Upper lobe of left lung (tissue), 6 donors: ENCODE measurements around the gene CASR. TPM values are rescaled to one million over a fixed set of nuclear protein-coding genes. Genes with fewer than 3 reads are reported as not detected.
A peak's percentile ranks its signal among the peaks of the same experiment; 100 is the strongest.
"Not testable (repeated sequence)": the region's sequence is repeated elsewhere in the genome, so short reads cannot be mapped to it uniquely, and the experiment has no call there.

Experiments
- ATAC-seq, 2 donors: fragments of 200-7000 bp; cut with Tn5 transposase; one replicate each; pipeline ENCODE4 v1.9.1; 2022; ENCODE audit warnings: mild to moderate bottlenecking in 2 of 2, moderate library complexity in 2 of 2; ENCODE audit not compliant: low FRiP score in 2 of 2
- DNase-seq, 2 donors: peaks; one replicate each; pipeline ENCODE4 v3.0.0-alpha.2; 2019 to 2020
- H3K27ac ChIP-seq, 4 donors: fragments of 200-600 bp; sonication (generic); one replicate each; pipeline ENCODE4 v1.5.1; 2016 to 2019
- H3K27me3 ChIP-seq, 4 donors: fragments of 200-600 bp; sonication (generic); one replicate each; pipeline ENCODE4 v1.5.1; 2017 to 2019
- H3K36me3 ChIP-seq, 4 donors: fragments of 200-600 bp; sonication (generic); one replicate each; pipeline ENCODE4 v1.5.1; 2016 to 2019
- H3K4me1 ChIP-seq, 4 donors: fragments of 200-600 bp; sonication (generic); one replicate each; pipeline ENCODE4 v1.5.1; 2018 to 2019
- H3K4me3 ChIP-seq, 4 donors: fragments of 200-600 bp; sonication (generic); one replicate each; pipeline ENCODE4 v1.5.1; 2017 to 2019; ENCODE audit warnings: mild to moderate bottlenecking in 2 of 4, moderate library complexity in 1 of 4
- H3K9me3 ChIP-seq, 4 donors: fragments of 200-600 bp; sonication (generic); one replicate each; pipeline ENCODE4 v1.5.1; 2018 to 2019
- EP300 ChIP-seq, 4 donors: sonication (generic); formaldehyde crosslinking; IDR thresholded peaks; one replicate each; pipeline ENCODE4 v1.5.1; 2017; ENCODE audit warnings: antibody characterized with exemption in 4 of 4, control low read depth in 2 of 4
- POLR2A ChIP-seq, 4 donors: fragments of 450-650 bp; IDR thresholded peaks; one replicate each; pipeline ENCODE4 v1.5.1; 2016 to 2017; ENCODE audit warnings: antibody characterized with exemption in 4 of 4, mild to moderate bottlenecking in 2 of 4
- POLR2AphosphoS5 ChIP-seq, 2 donors: sonication (generic); formaldehyde crosslinking; IDR thresholded peaks; one replicate each; pipeline ENCODE4 v1.5.1; 2017; ENCODE audit warnings: antibody characterized with exemption in 2 of 2
- WGBS, 2 donors: methylation state at CpG; one replicate each; pipeline ENCODE4 v1.1.5; 2017 to 2018; 5-methylcytosine and 5-hydroxymethylcytosine counted together
- total RNA-seq, 6 donors: library from RNA; depleted of rRNA in 4 of 6; stranded (reverse); fragments of >200 nt in 4 of 6; gene quantifications; one replicate each; pipeline versions ENCODE4 v1.1.0 to v1.2.1, GENCODE V29; 2016 to 2021
- TF ChIP-seq, protein P1 (sequence below), 6 experiments: fragments of 450-650 bp in 4 of 6; fragments of 200-600 bp in 2 of 6; sonication (generic) in 2 of 6; IDR thresholded peaks; one replicate each; pipeline ENCODE4 v1.5.1; 2016 to 2019; ENCODE audit warnings: antibody characterized with exemption in 6 of 6
- donor health status: DM: no; HTN: no; CAD: no; lungs with moderate emphysema.
- donor health status: DM: no; HTN: yes; CAD: no; lungs with severe emphysema.

The CASR gene, protein sequence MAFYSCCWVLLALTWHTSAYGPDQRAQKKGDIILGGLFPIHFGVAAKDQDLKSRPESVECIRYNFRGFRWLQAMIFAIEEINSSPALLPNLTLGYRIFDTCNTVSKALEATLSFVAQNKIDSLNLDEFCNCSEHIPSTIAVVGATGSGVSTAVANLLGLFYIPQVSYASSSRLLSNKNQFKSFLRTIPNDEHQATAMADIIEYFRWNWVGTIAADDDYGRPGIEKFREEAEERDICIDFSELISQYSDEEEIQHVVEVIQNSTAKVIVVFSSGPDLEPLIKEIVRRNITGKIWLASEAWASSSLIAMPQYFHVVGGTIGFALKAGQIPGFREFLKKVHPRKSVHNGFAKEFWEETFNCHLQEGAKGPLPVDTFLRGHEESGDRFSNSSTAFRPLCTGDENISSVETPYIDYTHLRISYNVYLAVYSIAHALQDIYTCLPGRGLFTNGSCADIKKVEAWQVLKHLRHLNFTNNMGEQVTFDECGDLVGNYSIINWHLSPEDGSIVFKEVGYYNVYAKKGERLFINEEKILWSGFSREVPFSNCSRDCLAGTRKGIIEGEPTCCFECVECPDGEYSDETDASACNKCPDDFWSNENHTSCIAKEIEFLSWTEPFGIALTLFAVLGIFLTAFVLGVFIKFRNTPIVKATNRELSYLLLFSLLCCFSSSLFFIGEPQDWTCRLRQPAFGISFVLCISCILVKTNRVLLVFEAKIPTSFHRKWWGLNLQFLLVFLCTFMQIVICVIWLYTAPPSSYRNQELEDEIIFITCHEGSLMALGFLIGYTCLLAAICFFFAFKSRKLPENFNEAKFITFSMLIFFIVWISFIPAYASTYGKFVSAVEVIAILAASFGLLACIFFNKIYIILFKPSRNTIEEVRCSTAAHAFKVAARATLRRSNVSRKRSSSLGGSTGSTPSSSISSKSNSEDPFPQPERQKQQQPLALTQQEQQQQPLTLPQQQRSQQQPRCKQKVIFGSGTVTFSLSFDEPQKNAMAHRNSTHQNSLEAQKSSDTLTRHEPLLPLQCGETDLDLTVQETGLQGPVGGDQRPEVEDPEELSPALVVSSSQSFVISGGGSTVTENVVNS
- under 1 TPM in 1 of 6 donors, not detected in 5; 0.10 TPM for total RNA-seq

DNA sequence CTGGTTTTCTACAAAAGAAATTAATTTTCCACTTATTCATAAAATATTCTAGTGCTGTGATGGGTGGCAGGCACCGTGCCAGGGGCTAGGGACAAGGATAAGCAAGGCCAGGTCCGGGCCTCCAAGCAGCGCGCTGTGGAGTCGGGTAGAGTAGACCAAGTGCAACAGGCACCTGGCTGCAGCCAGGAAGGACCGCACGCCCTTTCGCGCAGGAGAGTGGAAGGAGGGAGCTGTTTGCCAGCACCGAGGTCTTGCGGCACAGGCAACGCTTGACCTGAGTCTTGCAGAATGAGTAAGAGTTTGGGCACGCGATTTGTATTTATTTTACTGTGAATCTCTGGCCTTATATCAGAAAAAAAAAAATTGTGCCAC, at the start of gene CASR:
CASR (plus strand) TSS at position 148 of the 372 bp plus-strand sequence. CDS start 70,522 bp downstream, outside the sequence.
- DNase-seq (peak; percentile 22 to 47), ATAC-seq (peak in 1 of 2 donors; percentile 21)
- 11 to 13% methylated on average over 14 of the region's 14 CpGs for WGBS, 2 donors
- Histone ChIP-seq H3K4me1 (peaks cover 3 to 15% (median 9%) of the 10 kb centered on the region in 4 donors), H3K27me3 (peaks cover 0 to 18% (median 5%) of the 10 kb centered on the region in 4 donors), H3K9me3 (no peaks in the 10 kb centered on the region), H3K4me3 (peak within 1 kb of the TSS in 3 of 4 donors; percentile 18 to 35 (median 21)), H3K36me3 (no peaks in the 10 kb centered on the region), H3K27ac (no peak within 1 kb of the TSS)
- TF ChIP-seq, protein P1, sequence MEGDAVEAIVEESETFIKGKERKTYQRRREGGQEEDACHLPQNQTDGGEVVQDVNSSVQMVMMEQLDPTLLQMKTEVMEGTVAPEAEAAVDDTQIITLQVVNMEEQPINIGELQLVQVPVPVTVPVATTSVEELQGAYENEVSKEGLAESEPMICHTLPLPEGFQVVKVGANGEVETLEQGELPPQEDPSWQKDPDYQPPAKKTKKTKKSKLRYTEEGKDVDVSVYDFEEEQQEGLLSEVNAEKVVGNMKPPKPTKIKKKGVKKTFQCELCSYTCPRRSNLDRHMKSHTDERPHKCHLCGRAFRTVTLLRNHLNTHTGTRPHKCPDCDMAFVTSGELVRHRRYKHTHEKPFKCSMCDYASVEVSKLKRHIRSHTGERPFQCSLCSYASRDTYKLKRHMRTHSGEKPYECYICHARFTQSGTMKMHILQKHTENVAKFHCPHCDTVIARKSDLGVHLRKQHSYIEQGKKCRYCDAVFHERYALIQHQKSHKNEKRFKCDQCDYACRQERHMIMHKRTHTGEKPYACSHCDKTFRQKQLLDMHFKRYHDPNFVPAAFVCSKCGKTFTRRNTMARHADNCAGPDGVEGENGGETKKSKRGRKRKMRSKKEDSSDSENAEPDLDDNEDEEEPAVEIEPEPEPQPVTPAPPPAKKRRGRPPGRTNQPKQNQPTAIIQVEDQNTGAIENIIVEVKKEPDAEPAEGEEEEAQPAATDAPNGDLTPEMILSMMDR (IDR thresholded peaks at IDR 0.05): no peak
- no peak for TF ChIP-seq POLR2AphosphoS5 (IDR thresholded peaks at IDR 0.05)
- no peak for TF ChIP-seq POLR2A (IDR thresholded peaks at IDR 0.05)
- no peak for TF ChIP-seq EP300 (IDR thresholded peaks at IDR 0.05)

DNA sequence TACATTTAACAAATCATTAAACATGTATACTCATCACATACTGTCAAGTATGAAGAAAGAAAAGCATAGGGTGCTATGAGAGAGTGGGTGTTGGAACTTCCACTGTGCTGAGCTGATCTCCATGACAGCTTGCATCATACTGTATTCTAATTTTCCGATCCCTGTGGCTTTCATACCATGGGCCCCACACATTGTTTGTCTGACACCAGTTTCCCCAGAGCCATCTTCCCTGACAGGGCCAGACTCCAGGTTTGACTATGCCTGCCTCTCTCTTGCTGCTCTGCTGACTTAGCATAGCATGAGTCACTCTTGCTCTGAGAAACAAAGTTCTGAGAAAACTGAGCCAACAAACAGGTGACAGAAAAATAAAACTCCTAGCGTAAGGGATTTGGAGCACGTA, 37.0 kb upstream of the CASR start:
- H3K4me1 ChIP-seq: no peaks in the 10 kb centered on the region
- no peaks in the 10 kb centered on the region for H3K36me3 ChIP-seq
- WGBS, 2 donors: 87 to 90% methylated on average over 3 of the region's 3 CpGs
- H3K4me3 ChIP-seq: no peak overlapping the region
- H3K27me3 ChIP-seq: no peaks in the 10 kb centered on the region
- H3K27ac ChIP-seq: no peak overlapping the region
- DNase-seq (no peak), ATAC-seq (no peak)
- TF ChIP-seq POLR2AphosphoS5 (IDR thresholded peaks at IDR 0.05): no peak
- no peak for TF ChIP-seq EP300 (IDR thresholded peaks at IDR 0.05)
- no peak for TF ChIP-seq POLR2A (IDR thresholded peaks at IDR 0.05)
- TF ChIP-seq, protein P1 (IDR thresholded peaks at IDR 0.05): no peak
- H3K9me3 ChIP-seq: peaks cover 0 to 9% (median 3%) of the 10 kb centered on the region in 4 donors

DNA sequence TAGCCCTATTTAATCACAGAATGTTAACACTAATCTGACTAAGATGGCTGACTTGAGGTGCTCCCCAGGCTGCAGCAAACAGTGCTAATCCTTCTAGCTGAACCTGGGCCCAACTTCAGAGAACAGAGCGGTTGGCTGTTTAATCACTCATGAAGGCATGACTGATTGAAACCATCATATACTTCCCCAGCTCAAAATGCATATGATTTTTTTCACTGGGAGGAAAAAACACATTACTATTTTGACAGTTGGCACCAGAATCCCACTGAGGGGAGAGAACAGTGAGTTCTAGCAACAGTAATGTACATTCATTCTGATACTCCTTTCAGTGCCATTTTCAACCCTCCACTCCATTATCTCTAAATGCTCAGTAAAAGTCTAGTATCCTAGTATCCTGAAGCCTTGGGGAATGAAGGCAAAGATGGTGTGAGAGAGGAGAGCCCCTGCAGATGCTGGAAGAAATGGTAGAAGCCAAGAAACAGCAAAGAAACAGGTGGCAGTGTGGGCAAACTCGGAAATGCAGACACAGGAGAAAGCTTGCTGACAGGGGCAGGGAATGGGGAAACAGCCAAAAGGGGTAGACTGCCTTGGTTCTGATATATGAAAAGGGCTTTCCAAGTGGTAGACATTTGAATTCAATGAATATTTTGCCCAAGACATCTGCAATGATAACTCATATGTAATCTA, 34.4 kb upstream of the CASR start:
- ATAC-seq: no peak
- TF ChIP-seq EP300 (IDR thresholded peaks at IDR 0.05) (no peak), POLR2AphosphoS5 (IDR thresholded peaks at IDR 0.05) (no peak)
- H3K4me1 ChIP-seq: no peaks in the 10 kb centered on the region
- no peaks in the 10 kb centered on the region for H3K36me3 ChIP-seq
- no peak overlapping the region for H3K4me3 ChIP-seq
- DNase-seq: no peak
- peaks cover 0 to 5% (median 3%) of the 10 kb centered on the region in 4 donors for H3K9me3 ChIP-seq
- no peak overlapping the region for H3K27ac ChIP-seq
- no peaks in the 10 kb centered on the region for H3K27me3 ChIP-seq
- WGBS, 2 donors: 68 to 77% methylated on average over 2 of the region's 2 CpGs

DNA sequence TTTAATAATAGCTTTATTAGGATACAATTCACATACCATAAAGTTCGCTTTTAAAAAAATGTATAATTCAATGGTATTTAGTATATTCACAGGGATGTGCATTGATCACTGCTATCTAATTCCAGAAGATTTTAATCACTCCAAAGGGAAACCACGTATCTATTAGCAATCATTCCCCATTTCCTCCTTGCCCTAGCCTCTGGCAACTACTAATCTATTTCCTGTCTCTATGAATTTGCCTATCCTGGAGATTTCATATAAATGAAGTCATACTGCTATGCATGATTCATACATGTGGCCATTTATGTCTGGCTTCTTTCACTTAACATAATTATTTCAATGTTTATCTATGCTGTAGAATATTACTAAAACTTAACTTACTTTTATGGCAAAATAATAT, 32.0 kb upstream of the CASR start:
- Histone ChIP-seq H3K9me3 (peaks cover 0 to 22% (median 20%) of the 10 kb centered on the region in 4 donors), H3K4me3 (no peak overlapping the region), H3K36me3 (no peaks in the 10 kb centered on the region), H3K27me3 (no peaks in the 10 kb centered on the region), H3K4me1 (no peaks in the 10 kb centered on the region), H3K27ac (no peak overlapping the region)
- 74 to 87% methylated on average over 2 of the region's 2 CpGs for WGBS, 2 donors
- DNase-seq: no peak
- ATAC-seq: no peak
- TF ChIP-seq EP300 (IDR thresholded peaks at IDR 0.05) (no peak), POLR2A (IDR thresholded peaks at IDR 0.05) (no peak), POLR2AphosphoS5 (IDR thresholded peaks at IDR 0.05) (no peak)
- TF ChIP-seq, protein P1 (IDR thresholded peaks at IDR 0.05): no peak

DNA sequence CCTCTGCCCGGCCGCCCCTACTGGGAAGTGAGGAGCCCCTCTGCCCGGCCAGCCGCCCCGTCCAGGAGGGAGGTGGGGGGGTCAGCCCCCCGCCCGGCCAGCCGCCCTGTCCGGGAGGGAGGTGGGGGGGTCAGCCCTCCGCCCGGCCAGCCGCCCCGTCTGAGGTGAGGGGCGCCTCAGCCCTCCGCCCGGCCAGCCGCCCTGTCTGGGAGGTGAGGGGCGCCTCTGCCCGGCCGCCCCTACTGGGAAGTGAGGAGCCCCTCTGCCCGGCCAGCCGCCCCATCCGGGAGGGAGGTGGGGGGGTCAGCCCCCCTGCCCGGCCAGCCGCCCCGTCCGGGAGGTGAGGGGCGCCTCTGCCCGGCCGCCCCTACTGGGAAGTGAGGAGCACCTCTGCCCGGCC, 18.5 kb upstream of the CASR start:
- not testable (repeated sequence) for H3K27me3 ChIP-seq, H3K4me1 ChIP-seq, H3K36me3 ChIP-seq, H3K9me3 ChIP-seq, H3K27ac ChIP-seq, ATAC-seq, H3K4me3 ChIP-seq
- DNase-seq: peak in 1 of 2 donors; percentile 32
- 99% methylated on average over 12 of the region's 31 CpGs; no CpG with 5 or more reads in 1 of the 2 donors for WGBS, 2 donors
